ENCODE data around the gene INO80D.
"Not testable (repeated sequence)": the region's sequence is repeated elsewhere in the genome, so short reads cannot be mapped to it uniquely, and the experiment has no call there.

The INO80D gene

GRCh38 chr2:206083602-206084438 lies 2.2 kb downstream of the INO80D start:
- no peak for DNase-seq (ENCODE audit: low read depth in 2 of 2)

- no peak for DNase-seq (ENCODE audit: low read depth in 2 of 2)
Measured at GRCh38 chr2:206082298-206082843, 3.6 kb downstream of the INO80D start.

- DNase-seq (ENCODE audit: low read depth in 2 of 2), result no peak
Measured at GRCh38 chr2:206080927-206081326, 5.0 kb downstream of the INO80D start.

GRCh38 chr2:206079699-206080465 lies 6.1 kb downstream of the INO80D start:
- no peak for DNase-seq (ENCODE audit: low read depth in 2 of 2)

GRCh38 chr2:206077879-206078278 lies 8.1 kb downstream of the INO80D start:
- DNase-seq (ENCODE audit: low read depth in 2 of 2), result not testable (repeated sequence)

- no peak for DNase-seq (ENCODE audit: low read depth in 2 of 2)
Measured at GRCh38 chr2:206075113-206075512, 10.9 kb downstream of the INO80D start.

GRCh38 chr2:206071807-206072206 lies 14.2 kb downstream of the INO80D start:
- DNase-seq (ENCODE audit: low read depth in 2 of 2), result no peak

- no peak for DNase-seq (ENCODE audit: low read depth in 2 of 2)
Measured at GRCh38 chr2:206069417-206069816, 16.6 kb downstream of the INO80D start.

- DNase-seq (ENCODE audit: low read depth in 2 of 2), result no peak
Measured at GRCh38 chr2:206068207-206068606, 17.8 kb downstream of the INO80D start.

GRCh38 chr2:206064077-206064476 lies 21.9 kb downstream of the INO80D start:
- DNase-seq (ENCODE audit: low read depth in 2 of 2), result no peak

- no peak for DNase-seq (ENCODE audit: low read depth in 2 of 2)
Measured at GRCh38 chr2:206063635-206064034, 22.3 kb downstream of the INO80D start.

GRCh38 chr2:206062724-206063123 lies 23.2 kb downstream of the INO80D start:
- DNase-seq (ENCODE audit: low read depth in 2 of 2), result no peak

GRCh38 chr2:206056286-206056685 lies 29.7 kb downstream of the INO80D start:
- no peak for DNase-seq (ENCODE audit: low read depth in 2 of 2)

- DNase-seq (ENCODE audit: low read depth in 2 of 2), result no peak
Measured at GRCh38 chr2:206054952-206055351, 31.0 kb downstream of the INO80D start.

- DNase-seq (ENCODE audit: low read depth in 2 of 2), result no peak
Measured at GRCh38 chr2:206051912-206052311, 34.1 kb downstream of the INO80D start.

GRCh38 chr2:206049392-206049791 lies 36.6 kb downstream of the INO80D start:
- no peak for DNase-seq (ENCODE audit: low read depth in 2 of 2)

GRCh38 chr2:206045251-206045650 lies 40.7 kb downstream of the INO80D start:
- DNase-seq (ENCODE audit: low read depth in 2 of 2), result no peak

- no peak for DNase-seq (ENCODE audit: low read depth in 2 of 2)
Measured at GRCh38 chr2:206040525-206040924, 45.4 kb downstream of the INO80D start.

- not testable (repeated sequence) for DNase-seq (ENCODE audit: low read depth in 2 of 2)
Measured at GRCh38 chr2:206035393-206035792, 50.6 kb downstream of the INO80D start.

- not testable (repeated sequence) for DNase-seq (ENCODE audit: low read depth in 2 of 2)
Measured at GRCh38 chr2:206033452-206033851, 52.5 kb downstream of the INO80D start.

- DNase-seq (ENCODE audit: low read depth in 2 of 2), result no peak
Measured at GRCh38 chr2:206031950-206032567, 53.9 kb downstream of the INO80D start.

- no peak for DNase-seq (ENCODE audit: low read depth in 2 of 2)
Measured at GRCh38 chr2:206031162-206031784, 54.7 kb downstream of the INO80D start.
